ENCODE data around the gene IFIT5.
"Not testable (repeated sequence)": the region's sequence is repeated elsewhere in the genome, so short reads cannot be mapped to it uniquely, and the experiment has no call there.

Gene IFIT5, protein sequence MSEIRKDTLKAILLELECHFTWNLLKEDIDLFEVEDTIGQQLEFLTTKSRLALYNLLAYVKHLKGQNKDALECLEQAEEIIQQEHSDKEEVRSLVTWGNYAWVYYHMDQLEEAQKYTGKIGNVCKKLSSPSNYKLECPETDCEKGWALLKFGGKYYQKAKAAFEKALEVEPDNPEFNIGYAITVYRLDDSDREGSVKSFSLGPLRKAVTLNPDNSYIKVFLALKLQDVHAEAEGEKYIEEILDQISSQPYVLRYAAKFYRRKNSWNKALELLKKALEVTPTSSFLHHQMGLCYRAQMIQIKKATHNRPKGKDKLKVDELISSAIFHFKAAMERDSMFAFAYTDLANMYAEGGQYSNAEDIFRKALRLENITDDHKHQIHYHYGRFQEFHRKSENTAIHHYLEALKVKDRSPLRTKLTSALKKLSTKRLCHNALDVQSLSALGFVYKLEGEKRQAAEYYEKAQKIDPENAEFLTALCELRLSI

DNA sequence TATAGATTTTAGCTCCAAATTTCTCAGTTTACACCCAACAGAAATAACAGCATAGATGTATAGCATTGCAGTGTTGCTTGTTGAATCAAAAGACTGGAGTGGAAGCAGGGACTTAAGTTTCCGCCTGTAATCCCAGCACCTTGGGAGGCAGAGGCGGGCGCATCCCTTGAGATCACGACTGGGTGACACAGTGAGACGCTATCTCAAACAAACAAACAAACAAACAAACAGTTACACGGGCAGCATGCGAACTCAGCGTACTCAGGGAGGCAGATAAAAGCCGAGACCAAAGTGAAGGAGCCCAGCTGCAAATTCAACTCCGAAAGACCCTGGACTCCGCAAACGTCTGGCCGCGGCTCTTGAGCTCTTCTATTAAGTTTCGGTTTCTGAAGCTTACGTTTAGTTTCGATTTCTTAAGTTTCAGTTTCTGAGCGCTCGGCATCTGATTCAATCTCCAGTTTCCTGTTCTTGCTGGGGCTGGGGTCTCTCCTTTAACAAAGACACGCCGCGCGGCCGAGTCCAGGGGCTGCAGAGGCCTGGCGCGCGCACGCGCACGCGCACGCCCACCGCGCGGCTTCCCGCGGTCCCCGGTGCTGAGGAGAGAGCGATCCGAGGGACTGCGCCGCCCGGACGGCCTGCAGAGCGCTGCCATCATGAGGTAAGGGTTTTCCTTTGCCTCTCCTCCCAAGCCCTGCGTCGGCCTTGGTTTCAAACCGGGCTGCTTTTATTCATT lies at the start of gene IFIT5:
Gene IFIT5, plus strand, starts transcription at position 423 of the 733 bp plus-strand sequence. Its CDS starts 231 bp downstream, at position 654.
- peak in 56 of 58 donors; percentile 30 to 85 (median 62) for DNase-seq

DNA sequence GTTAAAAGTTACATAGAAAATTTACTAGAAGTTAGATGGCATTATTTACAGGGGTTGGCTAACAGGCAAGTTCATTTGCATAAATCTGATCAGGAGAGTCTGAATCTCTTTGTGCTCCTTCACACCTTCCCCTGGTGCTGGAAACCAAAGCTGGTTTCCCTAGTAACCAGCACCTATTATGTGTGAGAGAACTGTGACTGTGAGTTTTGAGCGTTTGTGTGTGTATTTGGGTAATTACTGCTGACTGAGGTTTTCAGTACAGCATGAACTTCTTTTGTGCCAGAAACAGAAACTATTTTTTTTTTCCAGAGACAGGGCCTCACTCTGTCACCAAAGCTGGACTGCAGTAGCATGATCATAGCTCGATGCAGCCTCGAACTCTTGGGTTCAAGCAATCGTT lies 46.8 kb upstream of the IFIT5 start:
- peak in 12 of 58 donors; percentile 5 to 84 (median 20) for DNase-seq

DNA sequence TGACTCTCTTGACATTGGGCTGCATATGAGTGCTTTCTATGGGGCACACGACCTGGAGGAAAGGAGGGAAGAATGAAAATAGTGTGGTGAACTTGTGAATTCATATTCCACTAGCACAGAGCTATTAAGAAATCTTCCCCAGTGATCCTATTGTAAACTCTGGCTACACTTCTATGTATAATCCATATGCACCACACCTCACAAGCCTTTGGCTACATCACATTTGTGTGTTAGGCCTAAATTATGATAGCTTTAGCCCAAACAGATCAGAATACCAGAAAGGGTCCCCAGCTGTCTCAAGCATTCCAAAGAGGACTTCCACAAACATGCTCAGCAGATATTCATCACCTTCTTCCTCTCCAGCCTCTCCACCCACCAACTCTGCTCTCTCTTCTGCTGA lies 46.2 kb upstream of the IFIT5 start:
- DNase-seq: no peak

GRCh38 chr10:89369156-89370105 lies 44.9 kb upstream of the IFIT5 start:
- DNase-seq: peak in 16 of 58 donors; percentile 13 to 48 (median 30)

- DNase-seq: no peak
These were observed 43.3 kb upstream of the IFIT5 start for GRCh38 chr10:89371079-89371478.

DNA sequence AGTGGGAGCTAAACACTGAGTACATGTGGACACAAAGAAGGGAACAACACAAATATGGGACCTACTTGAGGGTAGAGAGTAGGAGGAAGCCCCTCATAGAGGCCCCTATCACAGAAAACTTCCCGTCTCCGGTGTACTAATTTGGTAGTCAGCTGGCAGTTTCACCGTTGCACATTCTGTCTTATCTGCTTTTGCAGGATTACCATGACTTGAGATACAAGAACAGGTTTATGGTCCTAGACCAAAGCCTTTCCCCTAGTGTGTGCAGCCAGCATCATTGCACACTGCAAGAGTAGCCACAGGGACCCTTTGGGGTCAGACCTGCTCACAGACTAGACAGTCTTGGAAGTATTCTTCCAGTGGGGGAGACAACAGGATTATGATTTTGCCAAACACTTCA lies 42.4 kb upstream of the IFIT5 start:
- DNase-seq: no peak

- DNase-seq: peak in 56 of 58 donors; percentile 9 to 96 (median 78)
These were observed 40.3 kb upstream of the IFIT5 start for GRCh38 chr10:89373916-89374711.

GRCh38 chr10:89374713-89375141 lies 39.6 kb upstream of the IFIT5 start:
- DNase-seq: peak in 6 of 58 donors; percentile 14 to 43 (median 28)

GRCh38 chr10:89377705-89378637 lies 36.4 kb upstream of the IFIT5 start, which contains the start of gene IFIT1B:
IFIT1B (plus strand) TSS chr10:89378056; CDS start chr10:89378136, 80 bp downstream.
- DNase-seq: no peak

GRCh38 chr10:89379103-89379502 lies 35.3 kb upstream of the IFIT5 start:
- DNase-seq: no peak

DNA sequence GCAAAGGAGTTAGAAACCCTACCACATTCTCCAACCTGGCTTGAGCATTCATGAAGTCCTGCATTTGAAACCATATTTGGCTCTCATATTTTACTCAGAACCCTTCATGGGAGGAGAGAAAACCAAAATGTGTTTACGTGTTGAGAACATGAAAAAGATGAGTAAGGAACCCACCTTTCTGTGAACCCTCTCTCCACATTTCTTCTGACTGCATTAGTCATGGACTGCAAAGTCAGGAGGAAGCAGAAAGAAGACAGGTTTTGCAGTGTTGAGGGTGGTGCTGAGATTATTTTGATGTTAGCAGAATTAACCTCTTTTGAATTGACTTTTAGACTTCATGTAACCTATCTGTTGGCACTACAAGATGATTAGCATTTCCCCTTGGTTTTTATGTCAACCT lies 31.6 kb upstream of the IFIT5 start:
- DNase-seq: no peak

DNA sequence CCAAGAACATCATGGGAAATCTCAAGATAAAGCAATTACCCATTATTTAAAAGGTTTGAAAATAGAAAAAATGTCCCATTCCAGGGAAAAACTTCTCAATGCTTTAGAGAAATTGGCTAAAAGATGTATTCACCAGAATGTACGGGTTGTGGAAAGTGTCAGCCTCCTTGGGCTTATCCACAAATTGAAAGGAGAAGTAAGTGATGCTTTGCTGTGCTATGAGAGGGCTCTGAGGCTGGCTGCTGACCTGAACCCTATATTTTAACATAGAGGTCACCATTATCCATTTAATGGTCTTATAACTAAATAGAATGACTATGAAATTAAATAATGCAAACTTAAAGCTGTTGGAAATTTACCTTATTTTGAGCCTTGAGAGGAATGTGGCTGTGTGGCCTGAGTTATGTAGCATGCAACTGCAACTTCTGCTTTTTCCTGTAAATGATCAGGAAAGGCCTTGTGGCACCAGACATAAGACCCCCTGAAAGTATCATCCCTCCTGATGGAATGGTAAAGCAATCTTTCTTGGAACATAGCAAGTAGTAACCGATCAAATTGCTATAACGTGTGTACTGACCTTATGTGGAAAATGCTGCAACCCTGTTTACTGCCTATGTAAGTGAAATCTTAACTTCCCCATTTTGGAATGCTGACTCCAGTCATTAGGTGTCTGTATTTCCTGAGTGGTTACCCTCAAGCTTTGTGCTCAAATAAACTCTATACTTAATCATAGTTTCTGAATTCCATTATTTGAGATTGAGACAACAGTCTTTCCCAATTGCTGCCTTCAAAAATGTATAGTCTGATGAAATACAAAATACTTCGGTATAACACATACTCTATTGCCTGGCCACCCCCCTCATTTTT lies 29.7 kb upstream of the IFIT5 start:
- DNase-seq: no peak

DNA sequence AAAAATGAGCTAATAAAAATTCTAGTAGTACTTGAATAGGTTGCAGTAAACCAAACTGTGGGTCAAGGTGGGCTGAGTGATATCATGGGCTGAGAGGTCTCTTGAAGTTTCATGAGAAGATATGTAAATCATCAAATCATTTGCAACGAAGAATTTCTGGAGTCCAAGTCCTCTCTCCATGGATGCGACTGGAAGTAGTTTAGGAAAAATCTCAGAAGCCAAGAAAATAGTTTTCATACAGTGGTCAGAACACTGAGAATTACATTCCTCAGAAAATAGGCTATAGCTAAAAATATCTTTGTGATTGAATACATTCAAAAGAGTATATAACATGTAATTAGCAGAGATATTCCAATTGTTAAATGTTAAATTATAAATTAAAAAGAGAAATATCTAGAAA lies 25.6 kb upstream of the IFIT5 start:
- DNase-seq: no peak

DNA sequence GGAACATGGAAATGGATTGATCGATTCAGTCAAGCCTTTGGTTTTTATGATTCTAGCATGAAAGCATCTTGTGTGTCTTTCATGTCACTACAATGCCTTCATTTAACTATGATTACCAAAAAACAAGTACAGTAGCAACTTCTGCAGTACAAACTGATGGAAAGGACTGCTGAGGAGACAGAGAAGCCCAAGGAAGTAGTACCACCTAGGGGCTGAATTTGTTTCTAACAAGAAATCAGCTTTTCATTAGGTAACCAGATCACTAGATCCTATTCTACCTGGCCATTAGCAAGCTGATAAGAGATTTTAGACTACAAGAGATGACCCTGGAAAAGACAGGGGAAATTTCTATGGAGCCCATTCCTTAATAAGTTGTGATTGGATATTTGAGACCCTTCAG lies 25.1 kb upstream of the IFIT5 start:
- peak in 4 of 58 donors; percentile 10 to 64 (median 19) for DNase-seq

GRCh38 chr10:89390476-89391225 lies 23.7 kb upstream of the IFIT5 start:
- peak in 1 of 58 donors; percentile 16 for DNase-seq

DNA sequence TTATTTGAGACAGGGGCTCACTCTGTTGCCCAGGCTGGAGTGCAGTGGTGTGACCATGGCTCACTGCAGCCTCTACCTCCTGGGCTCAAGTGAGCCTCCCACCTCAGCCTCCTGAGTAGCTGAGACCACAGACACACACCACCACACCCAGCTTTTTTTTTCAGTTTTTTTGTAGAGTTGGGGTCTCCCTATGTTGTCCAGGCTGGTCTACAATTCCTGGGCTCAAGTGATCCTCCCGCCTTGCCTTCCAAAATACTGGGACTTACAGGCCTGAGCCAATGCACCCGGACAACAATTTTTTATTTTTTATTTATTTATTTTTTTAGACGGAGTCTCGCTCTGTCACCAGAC lies 23.2 kb upstream of the IFIT5 start:
- DNase-seq: not testable (repeated sequence)

Data from anterior cingulate cortex (tissue), 58 donors.